ENCODE results near the gene SPIRE1.
"Not testable (repeated sequence)": the region's sequence is repeated elsewhere in the genome, so short reads cannot be mapped to it uniquely, and the experiment has no call there.

The SPIRE1 gene

DNA sequence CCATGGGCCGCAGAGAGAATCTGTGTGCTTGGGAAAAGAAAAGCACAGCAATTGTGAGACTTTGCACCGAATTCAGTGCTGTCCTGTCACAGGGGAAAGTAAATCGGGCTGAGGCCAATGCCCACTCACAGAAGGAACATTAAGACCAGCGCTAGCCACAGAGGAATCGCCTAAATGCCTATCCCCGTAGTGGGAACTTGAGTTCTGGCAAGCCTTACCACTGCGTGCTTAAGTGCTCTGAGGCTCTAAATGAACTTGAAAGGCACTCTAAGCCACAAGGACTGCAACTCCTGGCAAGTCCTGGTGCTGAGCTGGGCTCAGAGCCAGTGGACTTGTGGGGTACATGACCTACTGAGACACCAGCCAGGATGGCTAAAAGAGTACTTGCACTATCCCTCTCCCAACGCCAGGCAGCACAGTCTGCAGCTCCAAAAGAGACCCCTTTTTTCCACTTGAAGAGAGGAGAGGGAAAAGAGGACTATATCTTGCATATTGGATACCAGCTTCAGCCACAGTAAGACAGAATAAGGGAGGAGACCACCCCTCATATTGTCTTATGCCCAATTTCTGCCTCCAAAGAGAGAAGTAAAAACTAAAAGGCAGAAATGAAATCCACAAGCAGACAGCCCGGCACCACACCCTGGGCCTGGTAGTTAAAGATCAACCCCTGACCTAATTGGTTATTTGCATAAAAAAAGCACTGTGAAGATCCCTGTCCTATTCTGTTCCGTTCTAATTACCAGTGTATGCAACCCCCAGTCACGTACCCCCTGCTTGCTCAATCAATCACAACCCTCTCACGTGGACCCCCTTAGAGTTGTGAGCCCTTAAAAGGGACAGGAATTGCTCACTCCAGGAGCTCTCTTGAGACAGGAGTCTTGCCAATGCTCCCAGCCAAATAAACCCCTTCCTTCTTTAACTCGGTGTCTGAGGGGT is 105.7 kb downstream of the SPIRE1 start:
- not testable (repeated sequence) for DNase-seq

GRCh38 chr18:12551466-12551865 is 106.4 kb downstream of the SPIRE1 start:
- DNase-seq: not testable (repeated sequence)

DNA sequence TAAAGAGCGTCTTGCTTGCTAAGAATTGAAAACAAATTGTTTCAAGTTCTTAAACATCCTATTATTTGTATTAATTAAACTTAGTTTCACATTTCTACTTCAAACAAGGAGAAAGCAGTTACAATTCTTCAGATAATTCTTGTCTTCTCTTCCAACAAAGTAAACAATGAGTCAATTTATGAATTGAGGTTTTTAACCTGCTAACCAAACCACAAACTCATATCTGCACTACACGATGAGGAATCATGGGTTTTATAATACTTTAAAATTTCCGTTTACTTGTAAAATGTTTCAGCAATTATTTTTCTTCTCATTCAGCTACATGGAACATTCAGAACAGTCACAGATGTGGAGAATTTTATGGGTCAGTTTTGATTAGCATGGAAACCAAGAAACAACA is 114.2 kb downstream of the SPIRE1 start:
- DNase-seq: no peak

DNA sequence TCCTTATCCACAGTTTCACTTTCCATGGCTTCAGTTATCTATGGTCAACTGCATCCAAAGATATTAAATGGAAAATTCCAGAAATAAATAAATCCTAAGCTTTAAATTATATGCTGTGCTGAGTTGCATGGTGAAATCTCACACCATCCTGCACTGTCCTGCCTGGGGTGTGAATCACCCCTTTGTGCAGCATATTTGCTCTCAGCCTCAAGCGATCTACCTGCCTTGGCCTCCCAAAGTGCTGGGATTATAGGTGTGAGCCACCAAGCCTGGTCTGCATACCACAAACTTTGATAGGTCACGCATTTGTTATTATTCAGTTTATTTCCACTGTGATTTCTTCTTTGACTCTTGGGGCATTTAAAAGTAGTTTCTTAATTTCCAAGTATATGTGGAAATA is 117.2 kb downstream of the SPIRE1 start:
- DNase-seq: no peak

- DNase-seq: not testable (repeated sequence)
Observed at GRCh38 chr18:12539158-12539557, 118.7 kb downstream of the SPIRE1 start.

DNA sequence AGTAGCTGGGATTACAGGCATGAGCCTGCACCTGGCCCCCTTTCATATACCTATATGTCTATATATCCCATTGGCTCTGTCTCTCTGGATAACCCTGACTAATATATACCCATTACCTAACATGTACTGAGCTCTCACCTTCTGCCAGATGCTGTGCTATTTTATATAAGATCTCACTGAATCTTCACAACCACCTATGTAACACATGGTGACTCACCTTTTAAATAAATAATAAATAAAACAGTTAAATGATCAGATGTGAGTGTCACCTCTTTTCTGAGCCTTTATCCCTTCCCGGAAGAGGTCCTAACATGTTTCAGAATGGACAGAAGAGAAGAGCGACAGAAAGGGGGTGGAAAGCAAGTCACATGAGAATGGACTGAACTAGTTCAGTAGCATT is 123.1 kb downstream of the SPIRE1 start:
- no peak for DNase-seq

GRCh38 chr18:12532661-12533060 is 125.2 kb downstream of the SPIRE1 start:
- DNase-seq: no peak

DNA sequence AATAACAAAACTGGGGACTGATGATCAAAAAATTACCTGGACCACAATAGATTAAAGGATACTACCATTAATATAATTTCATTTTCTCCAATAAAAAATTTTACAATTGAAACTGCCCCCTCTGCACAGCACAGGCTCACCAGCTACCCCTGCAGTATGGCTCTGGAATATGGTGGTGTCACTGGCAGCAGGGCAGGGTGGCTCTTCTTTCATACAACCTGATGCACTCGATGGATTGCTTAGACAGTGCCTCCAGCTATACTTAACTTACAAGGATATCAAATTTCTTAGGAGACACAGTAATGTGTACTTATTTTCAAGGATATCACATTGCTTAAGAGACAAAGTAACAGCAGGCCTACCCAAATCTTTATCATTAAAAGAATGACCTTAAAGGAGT is 126.2 kb downstream of the SPIRE1 start:
- no peak for DNase-seq

DNA sequence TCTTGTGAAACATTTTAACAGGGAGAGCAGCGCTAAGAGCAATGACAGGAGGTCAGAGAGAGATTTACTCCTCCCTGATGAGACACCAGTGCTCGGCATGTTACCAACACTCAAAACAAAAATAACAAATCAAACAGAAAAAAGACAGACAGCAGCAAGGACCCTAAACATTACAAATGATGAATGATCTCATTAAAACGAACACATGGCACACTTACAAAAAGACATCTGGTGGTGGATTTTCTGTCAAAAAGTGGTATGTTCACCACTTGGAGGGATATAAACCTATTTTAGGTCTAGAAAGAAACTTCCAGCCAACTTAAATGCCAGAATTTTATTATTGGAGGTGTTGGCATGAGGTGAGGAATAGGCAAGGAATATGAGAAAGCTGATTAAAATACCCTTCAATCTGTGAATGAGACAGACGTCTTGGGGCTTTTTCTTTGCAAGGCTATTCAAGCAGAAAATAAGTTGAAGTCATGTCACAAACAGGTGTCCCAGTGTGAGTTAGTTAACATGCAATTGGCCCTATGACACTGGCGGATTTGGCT is 137.4 kb downstream of the SPIRE1 start:
- DNase-seq: no peak

DNA sequence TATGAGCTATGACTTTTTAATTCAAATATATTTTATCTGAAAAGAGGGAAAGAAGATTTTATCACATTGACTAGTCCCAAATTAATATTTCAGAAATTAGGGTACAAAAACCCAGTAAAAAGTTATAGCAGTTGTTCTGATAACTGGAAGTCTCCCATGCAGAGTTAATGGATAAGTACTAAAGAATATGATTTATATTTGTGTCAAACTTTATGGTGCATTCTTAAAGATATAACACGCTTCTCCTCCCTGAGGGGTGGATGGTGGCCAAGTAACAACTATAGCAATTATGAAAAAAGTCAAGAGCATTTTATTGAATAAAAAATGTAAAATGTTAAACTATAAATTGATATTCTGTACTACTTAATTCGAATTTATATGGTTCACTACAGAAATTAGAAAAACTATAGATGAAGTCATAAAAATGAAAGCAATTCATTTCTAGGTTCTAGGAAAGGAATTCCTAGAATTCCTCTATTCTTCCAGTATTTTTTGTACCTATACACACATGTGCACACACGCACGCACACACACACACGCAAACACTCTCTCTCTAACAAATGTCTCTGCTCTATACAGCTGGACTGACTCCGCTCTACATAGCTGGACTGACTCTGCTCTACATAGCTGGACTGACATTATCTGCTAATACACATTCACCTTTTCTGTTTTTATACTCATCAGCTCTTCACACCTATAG is 138.9 kb downstream of the SPIRE1 start:
- DNase-seq: no peak

DNA sequence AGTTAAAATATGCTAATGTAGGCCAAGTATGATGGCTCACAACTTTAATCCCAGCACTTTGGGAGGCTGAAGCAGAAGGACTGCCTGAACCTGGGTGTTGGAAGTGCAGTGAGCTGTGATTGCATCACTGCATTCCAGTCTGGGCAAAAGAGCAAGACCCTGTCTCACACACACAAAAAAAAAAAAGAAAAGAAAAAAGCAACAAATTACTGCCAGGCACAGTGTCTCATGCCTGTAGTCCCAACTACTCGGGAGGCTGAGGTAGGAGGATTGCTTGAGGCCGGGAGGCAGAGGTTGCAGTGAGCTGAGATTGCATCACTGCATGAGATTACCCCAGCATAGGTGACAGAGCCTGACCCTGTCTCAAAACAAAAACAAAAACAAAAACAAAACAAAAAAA is 139.6 kb downstream of the SPIRE1 start:
- DNase-seq: no peak

- DNase-seq: no peak
Observed at GRCh38 chr18:12517142-12517825, 140.6 kb downstream of the SPIRE1 start.

DNA sequence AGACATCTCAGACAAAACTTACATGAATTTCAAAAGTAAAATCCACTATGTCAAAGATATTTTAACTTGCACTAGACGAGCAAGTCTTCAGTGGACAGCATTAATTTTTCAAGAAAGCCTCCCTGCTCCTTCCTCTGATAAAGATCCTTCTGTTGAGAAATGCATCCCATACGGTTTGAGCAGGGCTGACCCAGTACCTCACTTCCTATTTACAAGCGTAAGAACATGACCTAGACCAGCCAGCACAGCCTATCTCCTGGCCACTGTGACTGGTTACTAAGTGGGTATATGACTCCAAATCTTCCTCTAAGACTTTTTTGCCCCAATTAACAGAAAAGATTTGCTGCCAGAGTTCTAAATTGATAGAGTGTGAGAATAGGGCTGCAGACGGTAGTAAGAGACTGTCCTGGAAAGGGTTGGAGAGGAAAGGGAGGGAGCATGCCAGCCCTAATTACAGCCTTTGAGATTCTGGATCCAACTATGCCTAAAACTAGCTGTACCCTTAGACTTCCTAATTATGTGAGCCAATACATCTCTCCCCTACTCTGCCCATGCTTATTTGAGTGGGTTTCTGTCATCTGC is 141.8 kb downstream of the SPIRE1 start:
- DNase-seq: no peak

GRCh38 chr18:12515550-12515949 is 142.4 kb downstream of the SPIRE1 start:
- DNase-seq: no peak

GRCh38 chr18:12507007-12507406 is 150.9 kb downstream of the SPIRE1 start:
- no peak for DNase-seq

GRCh38 chr18:12500986-12501385 is 156.9 kb downstream of the SPIRE1 start:
- no peak for DNase-seq

DNA sequence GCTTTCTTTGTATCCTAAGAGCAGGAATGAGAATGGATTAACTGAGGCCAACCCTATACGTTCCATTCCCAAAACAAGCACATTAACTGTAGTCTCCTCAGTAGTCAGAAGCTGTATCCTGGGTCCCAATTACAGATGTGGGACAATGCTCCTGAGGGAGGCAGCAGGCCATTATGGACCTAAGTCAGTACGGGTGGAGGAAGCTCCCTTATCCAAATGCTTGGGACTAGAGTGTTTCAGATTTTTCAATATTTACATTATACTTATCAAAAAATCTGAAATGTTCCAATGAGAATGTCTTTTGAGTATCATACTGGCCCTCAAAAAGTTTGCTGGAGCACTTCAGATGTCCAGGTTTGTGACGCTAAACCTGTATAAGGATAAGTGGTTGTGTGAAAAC is 160.1 kb downstream of the SPIRE1 start:
- DNase-seq: no peak

DNA sequence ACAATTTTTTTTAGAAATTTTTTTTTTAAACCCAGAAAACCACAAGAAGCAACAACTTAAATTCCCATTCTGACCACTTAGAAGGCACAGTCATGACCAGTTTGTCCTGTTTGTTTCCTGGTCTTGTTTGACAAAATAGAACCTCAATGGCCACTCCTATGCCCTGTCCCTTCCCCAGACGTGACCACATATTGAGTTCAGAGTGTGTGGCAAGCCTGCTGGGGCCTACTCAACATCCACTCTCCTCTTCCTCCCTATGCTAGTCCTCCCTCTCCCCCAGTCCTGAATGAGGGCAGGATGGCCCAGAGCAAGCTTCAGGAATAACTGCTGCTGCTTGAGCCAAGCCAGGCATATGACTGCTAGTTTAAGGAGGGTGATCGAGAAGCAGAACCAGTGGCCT is 160.6 kb downstream of the SPIRE1 start:
- DNase-seq: no peak

- no peak for DNase-seq
Observed at GRCh38 chr18:12492907-12493306, 165.0 kb downstream of the SPIRE1 start.

DNA sequence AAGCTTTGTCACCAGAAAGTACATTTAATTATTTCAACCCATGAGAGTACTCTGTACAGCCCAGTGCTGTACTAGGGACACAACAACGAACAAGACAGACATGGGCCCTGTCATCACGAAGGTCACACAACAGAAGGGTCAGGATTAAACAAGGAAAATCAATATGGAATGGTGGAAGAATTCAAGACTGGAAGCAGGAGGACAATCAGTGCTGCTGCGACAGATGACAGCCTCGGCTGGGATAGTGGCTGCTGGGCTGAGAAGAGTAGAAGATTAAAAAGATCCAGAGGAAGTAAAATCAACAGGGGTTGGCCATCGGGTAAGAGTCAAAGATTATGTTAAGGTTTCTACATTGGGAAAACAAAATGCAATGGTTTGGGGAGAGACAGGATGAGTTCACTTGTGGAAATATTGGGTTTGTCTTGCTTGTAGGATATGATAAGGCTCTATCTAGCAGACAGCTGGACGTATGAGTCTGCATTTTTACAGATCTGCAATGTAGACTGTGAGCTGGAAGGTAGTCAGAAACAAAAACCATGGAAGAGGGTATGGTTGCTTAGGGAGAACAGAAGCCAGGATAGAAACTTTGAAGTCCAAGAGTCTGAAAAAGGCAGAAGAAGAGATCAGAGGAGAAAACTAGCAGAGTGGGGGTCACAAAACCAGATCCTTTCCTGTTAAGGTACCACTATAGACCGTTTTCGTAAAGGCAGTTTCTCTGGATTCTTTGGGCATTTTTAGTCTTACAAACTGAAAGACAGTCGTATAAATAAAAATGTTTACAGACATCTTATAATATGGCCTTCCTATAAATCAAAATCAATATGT is 166.1 kb downstream of the SPIRE1 start:
- no peak for DNase-seq

- no peak for DNase-seq
Observed at GRCh38 chr18:12485479-12486105, 172.3 kb downstream of the SPIRE1 start.
